GM12865 (cell line): ENCODE results near the gene LILRB1.
A peak's percentile ranks its signal among the peaks of the same experiment; 100 is the strongest.

Experiments
- DNase-seq: peaks from one replicate; pipeline ENCODE4 v3.0.0; 2010; ENCODE audit warnings: low read depth
- H3K4me3 ChIP-seq: 2 replicates; pipeline ENCODE4 v1.5.1; 2011; ENCODE audit warnings: mild to moderate bottlenecking, low read depth, low read length, control low read depth
- TF ChIP-seq, protein P1 (sequence below): IDR thresholded peaks from 2 replicates; pipeline ENCODE4 v1.5.1; 2011; ENCODE audit warnings: low read length, control low read depth, low read depth, inconsistent platforms; ENCODE audit not compliant: insufficient read depth; ENCODE audit errors: missing control alignments

LILRB1 gene

GRCh38 chr19:54661846-54662481 is 31.7 kb downstream of the LILRB1 start:
- DNase-seq = peak; percentile 33
- TF ChIP-seq, protein P1, sequence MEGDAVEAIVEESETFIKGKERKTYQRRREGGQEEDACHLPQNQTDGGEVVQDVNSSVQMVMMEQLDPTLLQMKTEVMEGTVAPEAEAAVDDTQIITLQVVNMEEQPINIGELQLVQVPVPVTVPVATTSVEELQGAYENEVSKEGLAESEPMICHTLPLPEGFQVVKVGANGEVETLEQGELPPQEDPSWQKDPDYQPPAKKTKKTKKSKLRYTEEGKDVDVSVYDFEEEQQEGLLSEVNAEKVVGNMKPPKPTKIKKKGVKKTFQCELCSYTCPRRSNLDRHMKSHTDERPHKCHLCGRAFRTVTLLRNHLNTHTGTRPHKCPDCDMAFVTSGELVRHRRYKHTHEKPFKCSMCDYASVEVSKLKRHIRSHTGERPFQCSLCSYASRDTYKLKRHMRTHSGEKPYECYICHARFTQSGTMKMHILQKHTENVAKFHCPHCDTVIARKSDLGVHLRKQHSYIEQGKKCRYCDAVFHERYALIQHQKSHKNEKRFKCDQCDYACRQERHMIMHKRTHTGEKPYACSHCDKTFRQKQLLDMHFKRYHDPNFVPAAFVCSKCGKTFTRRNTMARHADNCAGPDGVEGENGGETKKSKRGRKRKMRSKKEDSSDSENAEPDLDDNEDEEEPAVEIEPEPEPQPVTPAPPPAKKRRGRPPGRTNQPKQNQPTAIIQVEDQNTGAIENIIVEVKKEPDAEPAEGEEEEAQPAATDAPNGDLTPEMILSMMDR = no peak
- peak overlapping the region; percentile 19; the same call in 1 of the 2 replicates for H3K4me3 ChIP-seq

GRCh38 chr19:54662730-54663129 is 32.4 kb downstream of the LILRB1 start, which contains the start of gene LILRB4:
Gene LILRB4, plus strand, starts transcription at chr19:54662985. Its CDS starts 49 bp downstream, at chr19:54663034.
- DNase-seq = peak; percentile 69
- H3K4me3 ChIP-seq = peak within 1 kb of the TSS; percentile 19
- TF ChIP-seq, protein P1 = no peak

- no peak for DNase-seq
- TF ChIP-seq, protein P1 = no peak
- H3K4me3 ChIP-seq = no peak overlapping the region
Measured at GRCh38 chr19:54665530-54665929, 35.2 kb downstream of the LILRB1 start.

- TF ChIP-seq, protein P1 = no peak
- no peak overlapping the region for H3K4me3 ChIP-seq
- DNase-seq = no peak
Measured at GRCh38 chr19:54667217-54667616, 36.9 kb downstream of the LILRB1 start.

- DNase-seq = no peak
- TF ChIP-seq, protein P1 = no peak
- H3K4me3 ChIP-seq = no peak overlapping the region
Measured at GRCh38 chr19:54668353-54668752, 38.1 kb downstream of the LILRB1 start.

GRCh38 chr19:54670576-54671357 is 40.5 kb downstream of the LILRB1 start:
- TF ChIP-seq, protein P1 = no peak
- DNase-seq = no peak
- no peak overlapping the region for H3K4me3 ChIP-seq
